ENCODE data around the gene ADARB2.

The ADARB2 gene

DNA sequence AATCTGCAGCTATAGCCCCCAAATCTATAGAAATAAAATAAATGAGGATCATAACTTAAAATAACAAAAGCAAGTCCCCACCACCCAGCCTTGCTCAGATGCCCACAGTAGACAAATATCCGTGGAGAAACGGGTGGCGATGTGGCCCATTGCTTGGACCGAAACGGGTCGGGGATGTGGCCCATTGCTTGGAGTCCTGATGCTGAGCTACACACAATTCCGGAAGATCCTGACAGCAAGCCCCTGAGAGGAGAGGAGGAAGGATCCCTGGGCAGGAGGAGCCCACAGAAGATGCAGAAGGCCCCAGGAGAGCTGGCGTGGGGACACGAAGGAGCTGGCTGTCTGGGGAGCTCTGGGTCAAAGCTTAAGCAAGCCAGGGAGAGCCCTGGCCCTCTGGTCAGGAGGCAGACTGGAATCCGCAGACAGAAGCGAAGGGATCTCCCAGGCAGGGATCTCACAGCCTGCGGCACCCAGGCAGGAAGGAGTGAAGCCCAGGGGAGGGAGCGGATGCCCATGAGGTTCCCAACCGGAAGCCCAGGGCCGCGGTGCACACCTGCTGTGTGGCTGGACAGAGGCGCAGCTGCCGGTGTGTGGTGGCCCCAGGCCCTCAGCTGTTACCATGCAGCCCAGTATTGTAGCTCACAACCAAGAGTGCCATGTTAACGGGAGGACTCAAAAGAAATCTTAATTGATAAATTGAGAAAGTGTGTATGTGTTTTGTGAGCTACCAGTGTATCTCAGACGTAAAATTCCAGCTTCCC is 138.8 kb downstream of the ADARB2 start:
- no peak for DNase-seq (ENCODE audit: low read depth in 2 of 2, low spot score in 1 of 2)

DNA sequence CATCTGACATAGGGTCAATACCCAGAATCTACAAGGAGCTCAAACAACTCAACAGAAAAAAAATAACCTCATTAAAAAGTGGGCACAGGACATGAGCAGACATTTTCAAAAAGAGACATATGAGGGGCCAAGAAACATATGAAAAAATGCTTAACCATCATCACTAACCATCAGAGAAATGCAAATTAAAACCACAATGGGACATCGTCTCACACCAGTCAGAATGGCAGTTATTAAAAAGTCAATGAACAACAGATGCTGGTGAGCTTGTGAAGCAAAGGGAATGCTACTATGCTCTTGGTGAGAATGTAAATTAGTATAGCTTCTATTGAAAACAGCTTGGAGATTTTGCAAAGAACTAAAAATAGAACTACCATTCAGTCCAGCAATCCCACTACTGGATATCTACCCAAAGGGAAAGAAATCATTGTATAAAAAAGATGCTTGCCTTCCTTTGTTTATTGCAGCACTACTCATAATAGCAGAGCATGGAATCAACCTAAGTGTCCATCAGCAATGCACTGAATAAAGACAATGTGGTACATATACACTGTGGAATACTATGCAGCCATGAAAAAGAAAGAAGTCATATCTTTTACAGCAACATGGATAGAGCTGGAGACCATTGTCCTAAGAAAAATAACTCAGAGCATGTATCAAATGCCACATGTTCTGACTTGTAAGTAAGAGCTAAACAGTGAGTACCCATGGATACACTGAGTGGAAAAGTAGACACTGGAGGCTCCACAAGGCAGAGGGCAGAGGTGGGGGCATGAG is 139.8 kb downstream of the ADARB2 start:
- DNase-seq (ENCODE audit: low read depth in 2 of 2, low spot score in 1 of 2) = no peak

DNA sequence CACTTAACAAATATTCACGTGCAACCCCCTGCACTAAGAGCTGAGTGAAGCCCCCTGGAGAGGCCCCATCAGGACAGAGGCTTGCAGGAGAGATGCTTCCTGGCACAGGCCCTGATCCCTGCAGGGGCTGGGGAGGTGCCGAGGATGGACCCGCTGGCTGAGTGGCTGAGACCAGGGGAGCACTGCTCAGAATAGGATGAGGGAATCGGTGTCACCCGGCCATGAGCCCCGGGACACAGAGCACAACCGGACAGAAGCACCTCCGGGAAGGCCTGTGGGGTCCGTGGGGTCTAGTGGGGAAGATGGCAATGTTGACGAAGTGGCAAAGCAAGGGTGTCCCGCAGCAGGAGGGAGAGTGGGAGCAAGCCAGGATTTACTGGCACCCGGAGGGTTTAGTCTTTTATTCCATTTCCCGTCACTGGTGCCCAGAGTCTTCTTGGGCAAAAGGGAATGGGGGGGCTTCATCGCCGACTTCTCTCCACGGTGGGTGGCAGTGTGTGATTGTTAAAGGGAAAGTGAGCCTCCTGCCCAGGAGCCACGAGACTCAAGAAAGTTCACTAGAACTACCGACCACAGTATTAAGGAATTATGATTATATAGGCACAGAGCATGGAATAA is 140.7 kb downstream of the ADARB2 start:
- DNase-seq (ENCODE audit: low read depth in 2 of 2, low spot score in 1 of 2) = no peak

DNA sequence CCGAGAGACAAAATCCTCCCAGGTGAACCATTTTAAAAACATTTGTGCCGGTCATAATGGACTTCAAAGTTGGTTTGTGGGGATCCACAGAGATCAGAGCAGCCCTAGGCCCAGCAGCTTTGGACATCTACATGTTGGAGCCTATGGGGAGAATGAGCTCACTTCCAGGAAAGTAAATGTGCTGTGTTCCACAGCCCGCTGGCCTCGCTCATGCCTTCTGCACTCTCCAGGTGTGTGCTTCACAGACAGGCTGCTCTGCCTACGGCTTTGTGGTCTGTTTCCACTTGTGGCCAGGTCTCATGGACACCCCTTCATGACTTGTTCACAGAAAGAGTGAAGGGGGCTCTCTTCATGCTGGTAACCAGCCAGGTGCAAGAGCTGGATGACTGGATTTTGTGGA is 141.6 kb downstream of the ADARB2 start:
- no peak for DNase-seq (ENCODE audit: low read depth in 2 of 2, low spot score in 1 of 2)

DNA sequence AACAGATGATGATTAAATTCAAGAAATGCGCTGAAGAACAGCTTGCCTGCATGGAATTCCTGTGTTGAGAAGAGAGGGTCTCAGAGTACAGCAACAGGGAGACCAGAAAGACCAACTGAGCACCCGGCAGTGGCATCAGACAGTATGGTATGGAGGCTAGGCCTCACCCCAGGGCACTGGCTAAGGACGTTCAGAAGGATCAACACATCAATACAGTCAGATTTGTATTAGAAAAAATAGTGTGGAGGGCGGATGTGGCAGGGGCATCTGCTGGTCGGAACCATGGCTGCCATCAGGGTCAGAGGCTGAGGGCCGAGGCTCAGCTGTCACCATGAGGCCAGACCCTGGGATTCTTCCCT is 142.1 kb downstream of the ADARB2 start:
- no peak for DNase-seq (ENCODE audit: low read depth in 2 of 2, low spot score in 1 of 2)

DNA sequence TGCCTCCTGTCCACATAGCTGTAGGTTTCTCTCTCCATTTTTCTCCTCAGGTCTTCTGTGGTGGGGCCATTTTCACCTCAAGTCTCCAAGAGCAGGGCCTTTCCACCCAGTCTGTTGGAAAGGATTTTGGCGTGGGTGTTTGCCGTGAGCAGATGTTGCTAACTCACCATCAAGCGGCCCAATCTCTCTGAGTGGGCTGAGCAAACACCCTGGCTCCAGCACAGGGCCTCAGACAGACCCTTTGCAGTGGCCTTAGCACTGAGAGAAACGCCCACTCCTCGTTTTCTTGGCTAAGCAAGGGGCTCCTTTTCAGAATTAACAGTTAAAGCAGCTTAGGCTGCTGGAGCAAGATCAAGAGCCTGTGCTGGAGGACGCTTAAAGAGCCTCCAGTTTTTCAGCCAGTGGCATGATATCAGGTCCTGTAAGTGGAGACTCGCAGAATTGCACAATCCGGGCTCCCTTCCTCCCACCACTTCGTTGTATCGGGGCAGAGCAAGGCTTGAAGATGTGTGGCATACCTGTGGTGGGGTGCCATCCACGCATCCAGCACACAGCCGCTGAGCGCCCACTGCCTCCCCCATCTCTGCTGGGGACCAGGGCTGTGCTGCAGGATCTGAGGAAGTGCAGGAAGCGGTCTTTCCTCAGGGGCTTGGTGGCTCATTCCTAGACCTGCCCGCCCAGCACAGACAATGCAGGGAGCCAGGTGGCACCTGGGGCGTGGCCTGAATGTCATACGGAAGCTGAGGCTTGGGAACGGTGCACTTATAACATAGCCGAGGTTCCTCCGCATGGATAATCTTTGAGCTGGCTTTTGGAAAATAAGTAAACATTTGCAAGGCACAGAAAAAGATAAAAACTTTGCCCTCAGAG is 142.7 kb downstream of the ADARB2 start:
- DNase-seq (ENCODE audit: low read depth in 2 of 2, low spot score in 1 of 2) = no peak

DNA sequence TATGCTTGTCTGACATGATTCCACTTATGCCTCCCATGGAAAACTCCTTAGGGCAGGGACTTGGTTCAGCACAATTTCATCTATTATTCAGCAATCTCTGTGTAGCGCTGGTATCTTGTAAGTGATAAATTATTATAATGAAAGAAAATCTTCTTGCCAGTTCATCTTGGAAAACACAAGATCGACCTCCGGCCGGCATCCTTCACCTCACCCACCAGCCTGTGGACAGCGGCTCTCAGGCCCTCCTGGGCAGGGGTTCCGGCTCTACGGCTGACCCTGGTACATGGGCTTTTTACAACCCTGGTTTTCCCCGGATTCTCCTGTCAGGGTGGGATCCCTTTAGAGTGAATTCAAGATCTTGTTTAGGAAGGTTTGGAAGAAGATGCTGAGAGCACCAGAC is 145.6 kb downstream of the ADARB2 start:
- no peak for DNase-seq (ENCODE audit: low read depth in 2 of 2, low spot score in 1 of 2)

DNA sequence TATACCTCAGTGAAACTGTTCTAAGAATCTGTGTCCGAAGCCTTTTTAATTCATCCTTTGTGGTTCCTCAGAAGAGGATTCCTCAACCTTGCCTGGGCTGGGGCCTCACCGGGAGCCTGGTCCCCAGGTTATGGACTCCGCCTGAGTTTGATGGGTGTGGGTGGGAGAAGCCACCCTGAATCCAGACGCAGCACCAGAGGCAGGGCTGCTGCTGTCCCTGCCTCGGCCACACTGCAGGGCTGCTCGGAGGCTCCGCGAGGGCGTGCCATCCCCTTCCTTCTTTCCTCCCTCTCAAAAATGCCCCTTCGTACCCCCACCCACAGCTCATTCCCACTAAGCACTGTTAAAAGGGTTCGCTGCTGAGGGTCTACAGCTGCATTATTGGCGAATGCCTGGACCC is 146.3 kb downstream of the ADARB2 start:
- DNase-seq (ENCODE audit: low read depth in 2 of 2, low spot score in 1 of 2) = no peak

DNA sequence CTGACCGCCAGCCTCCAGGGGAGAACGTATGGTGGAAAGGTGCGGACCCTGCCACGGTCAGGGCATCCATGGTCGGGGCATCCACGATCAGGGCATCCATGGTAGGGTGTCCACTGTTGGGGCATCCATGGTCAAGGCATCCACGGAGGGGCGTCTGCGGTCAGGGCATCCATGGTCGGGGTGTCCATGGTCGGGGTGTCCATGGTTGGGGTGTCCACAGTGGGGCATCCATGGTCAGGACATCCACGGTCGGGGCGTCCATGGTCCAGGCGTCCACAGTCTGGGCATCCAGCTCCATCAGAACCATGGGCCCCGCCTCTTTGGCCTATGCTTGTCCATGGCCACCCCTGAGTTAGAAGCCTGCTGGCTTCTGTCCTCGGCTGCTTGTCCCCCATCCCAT is 148.1 kb downstream of the ADARB2 start:
- no peak for DNase-seq (ENCODE audit: low read depth in 2 of 2, low spot score in 1 of 2)

DNA sequence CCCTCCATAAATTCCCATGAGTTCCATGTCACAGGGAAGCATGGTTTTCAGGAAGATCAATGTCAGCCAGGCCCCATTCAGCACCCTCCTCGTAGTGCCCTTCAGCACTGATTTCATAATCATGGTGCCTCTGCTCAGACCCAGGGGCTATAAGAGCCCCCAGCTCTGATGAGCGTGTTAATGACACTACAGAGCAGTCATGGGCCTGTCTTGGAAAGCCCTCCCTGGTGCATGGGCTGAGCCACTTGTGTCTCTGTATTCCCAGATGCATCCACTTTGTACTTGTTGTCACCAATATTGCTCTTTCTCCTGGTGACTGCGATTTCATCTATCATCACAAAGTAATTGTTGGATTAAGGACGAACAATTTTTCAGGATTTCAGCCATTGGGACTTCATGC is 154.6 kb downstream of the ADARB2 start:
- DNase-seq (ENCODE audit: low read depth in 2 of 2, low spot score in 1 of 2) = no peak

DNA sequence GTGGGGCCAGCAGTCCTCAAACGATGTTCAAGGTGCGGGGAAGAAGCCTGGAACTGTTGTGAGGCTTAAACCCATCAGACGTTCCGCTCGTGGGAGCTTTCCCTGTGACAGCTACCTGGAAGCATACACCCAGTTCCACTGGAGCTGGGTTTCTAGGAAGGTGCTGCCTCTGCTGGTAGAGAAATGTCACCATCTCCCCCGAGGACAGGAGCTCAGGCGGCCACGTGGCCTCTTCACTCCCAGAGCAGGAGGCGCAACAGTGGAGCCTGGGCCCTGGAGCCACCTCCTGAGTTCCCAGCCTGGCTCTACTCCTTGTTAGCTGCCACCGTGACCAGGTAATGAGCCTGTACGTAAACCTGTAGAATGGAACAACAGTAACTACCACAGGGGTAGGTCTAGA is 156.1 kb downstream of the ADARB2 start:
- DNase-seq (ENCODE audit: low read depth in 2 of 2, low spot score in 1 of 2) = no peak

DNA sequence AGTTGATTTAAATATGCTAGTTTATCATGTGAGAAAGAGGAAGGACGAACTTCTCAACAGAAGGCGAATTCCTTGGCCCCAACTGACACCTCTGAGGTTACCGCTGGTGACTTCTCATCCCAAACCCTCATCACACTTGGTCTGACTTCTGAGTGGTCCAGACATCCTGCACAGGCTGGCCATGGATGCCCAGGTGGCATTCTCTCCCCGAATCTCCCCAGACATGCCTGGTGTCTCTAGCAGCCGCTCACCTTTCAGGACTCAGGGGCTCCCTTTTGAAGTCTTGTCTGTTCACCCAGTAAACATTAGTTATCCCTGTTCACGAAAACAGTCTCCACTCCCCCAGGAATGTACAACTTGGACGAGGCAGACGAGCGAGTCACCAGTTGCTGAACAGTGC is 157.7 kb downstream of the ADARB2 start:
- no peak for DNase-seq (ENCODE audit: low read depth in 2 of 2, low spot score in 1 of 2)

DNA sequence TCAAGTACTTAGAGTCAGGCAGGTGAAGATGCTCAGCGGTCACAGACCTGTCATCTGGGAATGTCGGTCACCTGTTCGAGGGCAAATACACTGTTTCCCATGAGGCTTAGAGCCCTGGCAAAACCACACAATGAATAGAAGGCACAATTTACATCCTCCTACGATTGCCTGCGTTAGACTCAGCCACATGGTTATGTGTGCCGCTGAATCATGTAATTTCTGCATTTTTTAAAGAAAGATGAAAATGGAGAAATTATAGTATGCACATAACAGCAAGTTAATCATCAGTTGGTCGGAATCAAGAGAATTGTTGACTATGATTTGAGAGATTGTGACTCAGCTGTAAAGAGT is 158.2 kb downstream of the ADARB2 start:
- DNase-seq (ENCODE audit: low read depth in 2 of 2, low spot score in 1 of 2) = no peak

DNA sequence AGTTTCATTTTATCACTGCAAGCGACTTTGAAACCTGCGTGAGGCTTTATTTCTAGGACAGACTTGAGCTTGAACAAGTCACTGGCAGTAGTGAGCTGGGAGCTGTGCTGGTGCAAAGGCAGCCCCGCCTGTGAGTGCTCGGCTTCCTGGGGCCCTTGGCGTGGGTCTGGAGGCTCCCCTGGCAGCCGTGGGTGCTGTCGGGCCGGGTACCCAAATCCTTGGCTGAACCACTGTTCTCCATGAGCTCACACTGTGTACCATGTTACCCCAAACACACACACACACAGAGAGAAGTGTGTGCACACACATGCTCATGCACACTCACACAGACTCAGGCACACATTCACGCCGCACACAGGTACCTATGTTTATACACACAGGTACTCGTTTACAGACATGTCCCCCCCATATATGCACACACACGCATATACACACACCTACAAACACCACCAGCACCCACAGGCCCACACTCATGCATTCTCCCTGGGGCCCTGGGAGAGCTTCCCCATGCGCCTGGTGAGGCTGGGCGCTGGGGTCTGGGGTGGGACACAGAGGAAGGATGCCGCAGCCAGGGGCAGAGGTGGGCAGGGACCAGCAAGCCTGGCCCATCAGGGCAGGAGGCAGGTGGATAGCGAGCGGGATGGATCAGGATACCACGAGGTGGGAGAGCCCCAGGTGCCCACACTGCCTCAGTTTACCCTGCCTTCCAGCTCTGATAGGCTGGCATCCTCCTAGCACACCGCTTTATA is 158.8 kb downstream of the ADARB2 start:
- no peak for DNase-seq (ENCODE audit: low read depth in 2 of 2, low spot score in 1 of 2)

DNA sequence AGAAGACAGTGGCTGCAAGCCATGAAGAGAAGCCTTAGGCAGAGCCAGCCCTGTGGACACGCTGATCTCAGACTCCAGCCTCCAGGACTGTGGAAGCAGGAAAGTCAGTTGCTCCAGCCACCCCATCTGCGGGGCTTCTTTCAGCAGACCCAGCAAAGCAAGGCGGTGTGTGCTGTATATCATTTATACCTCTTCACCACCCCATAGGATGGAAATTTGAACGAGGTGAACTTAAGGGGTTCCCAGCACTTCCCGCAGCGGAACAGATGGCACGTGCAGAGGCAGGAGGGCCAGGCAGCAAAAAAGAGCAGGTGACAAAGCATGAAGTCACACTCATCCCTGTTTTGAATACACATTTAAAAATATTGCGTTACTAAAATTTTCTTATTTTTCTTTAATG is 159.4 kb downstream of the ADARB2 start:
- DNase-seq (ENCODE audit: low read depth in 2 of 2, low spot score in 1 of 2) = no peak

DNA sequence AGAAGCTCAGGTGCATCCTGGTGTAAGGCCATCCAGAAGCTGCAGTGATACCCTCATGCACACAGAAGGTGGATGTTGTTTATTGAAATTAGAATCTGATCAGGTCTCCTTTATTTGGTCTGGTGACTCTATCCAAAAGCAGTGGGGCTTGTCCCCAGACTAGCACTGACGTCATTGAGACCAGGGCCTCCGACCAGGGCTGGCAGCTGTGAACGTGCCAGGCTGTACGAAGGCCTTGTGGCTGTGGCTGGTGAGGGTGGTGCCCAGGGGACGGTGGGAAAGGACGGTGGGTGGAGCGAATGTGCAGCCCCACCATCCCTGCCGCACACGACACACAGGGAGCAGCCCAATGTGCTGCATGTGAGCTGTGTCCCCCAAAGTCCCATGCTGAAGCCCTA is 160.0 kb downstream of the ADARB2 start:
- no peak for DNase-seq (ENCODE audit: low read depth in 2 of 2, low spot score in 1 of 2)

DNA sequence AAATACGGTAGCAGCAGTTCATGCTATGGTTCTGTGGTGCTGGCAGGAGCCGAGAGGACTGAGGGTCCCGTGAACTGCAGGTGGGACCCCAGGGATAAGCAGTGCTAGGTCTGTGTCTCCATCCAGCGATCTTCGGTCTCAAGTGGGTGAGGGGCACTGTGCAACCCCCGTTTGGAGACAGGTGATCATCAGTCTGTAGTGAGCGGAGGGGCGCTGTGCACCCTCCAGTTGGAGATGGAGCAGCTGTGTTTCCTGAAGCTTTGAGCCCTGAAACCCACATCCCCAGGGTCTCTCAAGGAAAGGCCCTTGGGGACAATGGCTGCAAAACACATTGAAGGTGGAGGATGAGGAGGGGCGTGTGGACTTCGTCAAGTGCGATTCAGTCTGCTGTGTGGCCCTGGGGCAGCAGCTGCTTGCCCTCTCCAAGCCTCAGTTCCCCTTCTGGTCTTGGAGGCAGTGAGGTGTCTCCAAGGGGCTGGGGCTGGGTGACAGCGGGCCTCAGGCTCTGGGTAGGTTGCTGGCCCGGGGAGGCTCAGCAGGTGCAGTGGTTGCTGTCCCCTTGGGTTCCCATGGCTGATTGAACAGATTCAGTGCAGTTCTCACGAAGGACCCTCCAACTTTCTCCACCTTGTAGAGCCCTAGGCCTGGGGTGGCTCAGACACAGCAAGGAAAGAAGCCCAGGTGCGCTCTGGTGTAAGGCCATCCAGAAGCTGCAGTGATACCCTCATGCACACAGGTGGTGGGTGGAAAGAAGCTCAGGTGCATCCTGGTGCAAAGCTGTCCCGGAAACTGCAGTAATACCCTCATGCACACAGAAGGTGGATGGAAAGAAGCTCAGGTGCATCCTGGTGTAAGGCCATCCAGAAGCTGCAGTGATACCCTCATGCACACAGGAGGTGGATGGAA is 160.6 kb downstream of the ADARB2 start:
- DNase-seq (ENCODE audit: low read depth in 2 of 2, low spot score in 1 of 2) = no peak

DNA sequence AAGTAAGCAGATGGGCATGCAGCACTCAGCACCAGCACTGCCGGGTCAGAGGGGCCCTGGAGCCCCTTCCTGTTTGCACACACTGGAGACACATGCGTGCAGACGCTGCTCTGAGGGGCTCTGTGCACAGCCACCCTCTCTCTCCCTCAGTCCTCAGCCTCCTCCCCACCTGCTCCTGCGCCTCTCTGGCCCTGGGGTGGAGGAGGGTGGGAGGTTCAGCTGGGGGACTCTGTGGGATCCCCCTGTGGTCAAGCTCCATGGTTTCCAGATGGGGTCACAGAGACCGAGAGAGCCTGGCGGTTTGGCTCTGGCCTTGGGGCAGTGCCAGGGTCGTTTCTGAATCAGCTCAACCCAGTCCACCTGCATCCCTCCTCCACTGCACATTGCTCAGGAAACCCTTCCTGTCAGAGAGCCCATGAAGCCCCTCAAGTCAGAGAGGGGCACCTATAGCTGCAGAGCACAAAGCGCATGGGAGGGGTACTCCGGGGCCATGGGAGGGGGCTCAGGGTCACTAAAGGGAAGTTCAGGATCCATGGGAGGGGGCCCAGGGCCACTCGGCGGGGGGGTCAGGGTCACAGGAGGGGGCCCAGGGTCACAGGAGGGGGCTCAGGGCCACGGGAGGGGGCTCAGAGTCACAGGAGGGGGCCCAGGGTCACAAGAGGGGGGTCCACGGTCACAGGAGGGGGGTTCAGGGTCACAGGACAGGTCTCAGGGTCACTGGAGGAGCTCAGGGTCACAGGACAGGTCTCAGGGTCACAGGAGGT is 161.7 kb downstream of the ADARB2 start:
- no peak for DNase-seq (ENCODE audit: low read depth in 2 of 2, low spot score in 1 of 2)

DNA sequence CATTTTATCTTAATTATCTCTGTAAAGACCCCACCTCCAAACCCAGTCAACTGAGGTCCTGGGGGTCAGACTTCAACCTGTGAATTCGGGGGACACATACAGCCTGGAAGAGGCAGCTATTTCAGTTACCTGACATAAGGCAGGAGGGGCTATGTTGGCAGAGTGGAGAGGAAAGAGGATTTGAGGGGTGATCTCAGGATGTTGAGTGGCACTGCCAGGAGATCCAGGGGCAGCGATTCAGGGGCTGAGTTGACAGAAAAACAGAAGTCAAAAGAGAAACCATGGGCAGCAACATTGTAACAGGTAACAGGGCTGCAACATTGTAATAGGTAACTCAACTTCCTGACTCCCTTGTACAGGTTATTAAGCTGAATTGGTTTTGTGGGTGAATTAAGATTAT is 162.6 kb downstream of the ADARB2 start:
- DNase-seq (ENCODE audit: low read depth in 2 of 2, low spot score in 1 of 2) = no peak
